ENCODE measurements around the gene KRTAP5-5.

Gene KRTAP5-5

DNA sequence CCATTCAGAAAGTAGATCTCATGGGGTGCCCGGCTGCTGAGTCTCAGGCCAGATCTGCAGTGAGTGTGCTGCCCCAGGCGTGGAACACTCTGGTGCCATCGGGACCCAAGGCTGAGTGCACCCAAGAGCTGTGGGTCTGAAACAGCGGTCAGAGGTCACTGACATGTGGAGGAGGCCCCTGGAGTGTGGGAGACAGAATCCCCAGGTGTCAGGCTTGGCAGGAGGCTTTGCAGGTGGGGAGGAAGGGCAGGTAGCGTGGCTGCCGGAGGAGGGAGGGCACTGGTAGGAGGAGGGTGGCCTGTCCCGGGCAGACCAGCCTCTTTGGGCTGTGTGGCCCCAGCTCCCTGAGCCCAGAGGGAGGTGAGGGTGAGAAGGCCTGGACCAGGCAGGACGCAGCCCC is 35.7 kb downstream of the KRTAP5-5 start:
- Histone ChIP-seq H3K4me1 (ENCODE audit: insufficient read depth, low read length) (no peaks in the 10 kb centered on the region), H3K4me2 (ENCODE audit: insufficient read depth, low read length) (no peak overlapping the region), H4K20me1 (ENCODE audit: insufficient read depth, low read length) (0 out of 2 replicates have a peak, but pooled peaks cover 2% of the 10 kb centered on the region), H3K9me3 (ENCODE audit: insufficient read depth, low read length, severe bottlenecking) (no peaks in the 10 kb centered on the region), H3K27ac (ENCODE audit: low read length) (no peak overlapping the region), H3K9ac (ENCODE audit: low read depth, low read length) (no peak overlapping the region), H3K79me2 (ENCODE audit: insufficient read depth, low read length) (no peaks in the 10 kb centered on the region), H2AFZ (ENCODE audit: low read depth, low read length) (no peak overlapping the region), H3K4me3 (ENCODE audit: low read depth in 1 of 2, low read length in 2 of 2) (no peak overlapping the region), H3K27me3 (ENCODE audit: insufficient read depth, low read length, poor library complexity) (peaks cover 24% of the 10 kb centered on the region), H3K36me3 (ENCODE audit: insufficient read depth, low read length) (no peaks in the 10 kb centered on the region)
- TF ChIP-seq EZH2 (IDR thresholded peaks at IDR 0.05; ENCODE audit: borderline replicate concordance, low read depth, low read length, severe bottlenecking), result no peak
- TF ChIP-seq, protein P1, sequence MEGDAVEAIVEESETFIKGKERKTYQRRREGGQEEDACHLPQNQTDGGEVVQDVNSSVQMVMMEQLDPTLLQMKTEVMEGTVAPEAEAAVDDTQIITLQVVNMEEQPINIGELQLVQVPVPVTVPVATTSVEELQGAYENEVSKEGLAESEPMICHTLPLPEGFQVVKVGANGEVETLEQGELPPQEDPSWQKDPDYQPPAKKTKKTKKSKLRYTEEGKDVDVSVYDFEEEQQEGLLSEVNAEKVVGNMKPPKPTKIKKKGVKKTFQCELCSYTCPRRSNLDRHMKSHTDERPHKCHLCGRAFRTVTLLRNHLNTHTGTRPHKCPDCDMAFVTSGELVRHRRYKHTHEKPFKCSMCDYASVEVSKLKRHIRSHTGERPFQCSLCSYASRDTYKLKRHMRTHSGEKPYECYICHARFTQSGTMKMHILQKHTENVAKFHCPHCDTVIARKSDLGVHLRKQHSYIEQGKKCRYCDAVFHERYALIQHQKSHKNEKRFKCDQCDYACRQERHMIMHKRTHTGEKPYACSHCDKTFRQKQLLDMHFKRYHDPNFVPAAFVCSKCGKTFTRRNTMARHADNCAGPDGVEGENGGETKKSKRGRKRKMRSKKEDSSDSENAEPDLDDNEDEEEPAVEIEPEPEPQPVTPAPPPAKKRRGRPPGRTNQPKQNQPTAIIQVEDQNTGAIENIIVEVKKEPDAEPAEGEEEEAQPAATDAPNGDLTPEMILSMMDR (IDR thresholded peaks at IDR 0.05; ENCODE audit: borderline replicate concordance, extremely low read depth, low read length, poor library complexity, severe bottlenecking), result no peak
- DNase-seq, result no peak
- ATAC-seq (ENCODE audit: insufficient read depth, low read depth), result no peak

DNA sequence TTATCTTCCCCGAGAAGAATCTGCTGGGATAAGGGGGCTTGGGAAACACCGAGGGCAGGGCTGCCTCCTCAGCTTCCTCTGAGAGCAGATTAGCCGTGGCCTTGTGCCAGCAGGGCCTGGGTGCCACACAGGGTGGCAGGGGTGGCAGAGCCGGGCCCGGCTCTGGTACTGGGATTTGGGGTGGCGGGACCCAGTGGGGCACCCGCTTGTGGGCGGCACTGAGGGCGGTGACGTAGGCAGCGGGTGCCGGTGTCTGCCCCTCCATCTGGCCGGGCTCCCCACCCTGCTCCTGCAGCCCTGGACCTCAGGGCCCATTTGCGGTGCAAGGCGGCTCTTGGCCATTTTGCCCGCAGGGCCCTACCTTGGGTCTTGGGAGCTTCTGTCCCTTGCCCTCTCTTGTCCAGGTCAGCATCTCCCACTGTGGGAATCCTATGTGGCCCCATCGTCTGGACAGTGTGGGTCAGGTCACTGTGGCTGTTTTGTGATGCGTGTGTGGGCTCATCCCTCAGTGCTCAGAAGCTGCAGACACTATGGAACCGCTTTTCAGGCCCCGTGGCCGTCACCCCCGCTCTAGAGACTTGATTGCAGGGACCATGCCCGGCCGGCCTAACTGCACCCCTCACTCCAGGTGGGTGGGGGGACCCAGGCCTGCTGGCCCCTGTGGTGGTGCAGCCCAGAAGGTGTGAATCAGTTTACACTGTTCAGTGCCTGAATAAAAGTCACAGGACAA is 37.7 kb downstream of the KRTAP5-5 start:
- peaks cover 24% of the 10 kb centered on the region for H3K27me3 ChIP-seq (ENCODE audit: insufficient read depth, low read length, poor library complexity)
- no peak overlapping the region for H3K27ac ChIP-seq (ENCODE audit: low read length)
- no peak overlapping the region for H3K4me3 ChIP-seq (ENCODE audit: low read depth in 1 of 2, low read length in 2 of 2)
- no peaks in the 10 kb centered on the region for H3K4me1 ChIP-seq (ENCODE audit: insufficient read depth, low read length)
- 0 out of 2 replicates have a peak, but pooled peaks cover 2% of the 10 kb centered on the region for H4K20me1 ChIP-seq (ENCODE audit: insufficient read depth, low read length)
- ATAC-seq (ENCODE audit: insufficient read depth, low read depth) (no peak), DNase-seq (no peak)
- H3K9ac ChIP-seq (ENCODE audit: low read depth, low read length), result no peak overlapping the region
- no peaks in the 10 kb centered on the region for H3K36me3 ChIP-seq (ENCODE audit: insufficient read depth, low read length)
- H3K79me2 ChIP-seq (ENCODE audit: insufficient read depth, low read length), result no peaks in the 10 kb centered on the region
- H2AFZ ChIP-seq (ENCODE audit: low read depth, low read length), result no peak overlapping the region
- TF ChIP-seq, protein P1 (IDR thresholded peaks at IDR 0.05; ENCODE audit: borderline replicate concordance, extremely low read depth, low read length, poor library complexity, severe bottlenecking), result no peak
- H3K9me3 ChIP-seq (ENCODE audit: insufficient read depth, low read length, severe bottlenecking), result no peaks in the 10 kb centered on the region
- no peak overlapping the region for H3K4me2 ChIP-seq (ENCODE audit: insufficient read depth, low read length)

DNA sequence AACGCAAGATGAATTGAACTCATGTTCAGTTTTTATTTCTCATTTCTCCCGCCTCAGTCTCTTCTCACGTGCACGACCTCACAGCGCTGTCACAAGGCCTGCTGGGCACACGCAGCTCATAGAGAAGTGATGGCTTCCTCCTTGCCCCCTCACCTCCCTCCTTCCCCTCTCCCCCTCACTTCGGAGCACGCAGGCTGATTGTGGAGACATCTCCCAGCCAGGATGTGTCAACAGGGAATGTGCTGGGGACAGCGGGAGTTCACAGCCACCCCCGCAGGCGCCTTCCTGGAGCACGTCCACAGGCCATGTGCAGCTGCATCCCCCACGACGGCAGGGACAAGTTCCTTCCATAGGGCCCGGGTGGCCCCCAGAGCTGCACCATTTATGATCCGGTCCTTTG is 38.3 kb downstream of the KRTAP5-5 start:
- no peaks in the 10 kb centered on the region for H3K36me3 ChIP-seq (ENCODE audit: insufficient read depth, low read length)
- no peak for TF ChIP-seq EZH2 (IDR thresholded peaks at IDR 0.05; ENCODE audit: borderline replicate concordance, low read depth, low read length, severe bottlenecking)
- TF ChIP-seq, protein P1 (IDR thresholded peaks at IDR 0.05; ENCODE audit: borderline replicate concordance, extremely low read depth, low read length, poor library complexity, severe bottlenecking), result no peak

More for the DNA sequence above, 38.3 kb downstream of the KRTAP5-5 start:
- Histone ChIP-seq H3K4me3 (ENCODE audit: low read depth in 1 of 2, low read length in 2 of 2) (no peak overlapping the region), H3K27me3 (ENCODE audit: insufficient read depth, low read length, poor library complexity) (peaks cover 24% of the 10 kb centered on the region), H3K79me2 (ENCODE audit: insufficient read depth, low read length) (no peaks in the 10 kb centered on the region), H4K20me1 (ENCODE audit: insufficient read depth, low read length) (0 out of 2 replicates have a peak, but pooled peaks cover 2% of the 10 kb centered on the region), H3K9ac (ENCODE audit: low read depth, low read length) (no peak overlapping the region), H2AFZ (ENCODE audit: low read depth, low read length) (no peak overlapping the region), H3K4me1 (ENCODE audit: insufficient read depth, low read length) (no peaks in the 10 kb centered on the region), H3K4me2 (ENCODE audit: insufficient read depth, low read length) (no peak overlapping the region), H3K9me3 (ENCODE audit: insufficient read depth, low read length, severe bottlenecking) (no peaks in the 10 kb centered on the region), H3K27ac (ENCODE audit: low read length) (no peak overlapping the region)
- DNase-seq, result no peak
- no peak for ATAC-seq (ENCODE audit: insufficient read depth, low read depth)
